Measurements from ENCODE around the gene CDC25B.

The CDC25B gene

GRCh38 chr20:3800256-3800877 lies 4.3 kb downstream of the CDC25B start:
- TF ChIP-seq CTCF (IDR thresholded peaks at IDR 0.05; ENCODE audit: insufficient read depth, low read depth, low read length, missing control alignments): no peak
- no peak for DNase-seq (ENCODE audit: low read depth)
- H3K4me3 ChIP-seq (ENCODE audit: low read depth, low read length): no peak overlapping the region

GRCh38 chr20:3800878-3801260 lies 4.8 kb downstream of the CDC25B start:
- no peak for DNase-seq (ENCODE audit: low read depth)
- H3K4me3 ChIP-seq (ENCODE audit: low read depth, low read length): no peak overlapping the region
- TF ChIP-seq CTCF (IDR thresholded peaks at IDR 0.05; ENCODE audit: insufficient read depth, low read depth, low read length, missing control alignments): no peak

- H3K4me3 ChIP-seq (ENCODE audit: low read depth, low read length): no peak overlapping the region
- TF ChIP-seq CTCF (IDR thresholded peaks at IDR 0.05; ENCODE audit: insufficient read depth, low read depth, low read length, missing control alignments): no peak
- DNase-seq (ENCODE audit: low read depth): no peak
Observed at GRCh38 chr20:3801299-3801698, 5.2 kb downstream of the CDC25B start.

- no peak overlapping the region for H3K4me3 ChIP-seq (ENCODE audit: low read depth, low read length)
- no peak for TF ChIP-seq CTCF (IDR thresholded peaks at IDR 0.05; ENCODE audit: insufficient read depth, low read depth, low read length, missing control alignments)
- DNase-seq (ENCODE audit: low read depth): no peak
Observed at GRCh38 chr20:3801846-3802245, 5.7 kb downstream of the CDC25B start.

- no peak for TF ChIP-seq CTCF (IDR thresholded peaks at IDR 0.05; ENCODE audit: insufficient read depth, low read depth, low read length, missing control alignments)
- DNase-seq (ENCODE audit: low read depth): no peak
- no peak overlapping the region for H3K4me3 ChIP-seq (ENCODE audit: low read depth, low read length)
Observed at GRCh38 chr20:3802524-3803239, 6.6 kb downstream of the CDC25B start.

GRCh38 chr20:3803289-3803688 lies 7.2 kb downstream of the CDC25B start:
- TF ChIP-seq CTCF (IDR thresholded peaks at IDR 0.05; ENCODE audit: insufficient read depth, low read depth, low read length, missing control alignments): no peak
- no peak overlapping the region for H3K4me3 ChIP-seq (ENCODE audit: low read depth, low read length)
- no peak for DNase-seq (ENCODE audit: low read depth)

- TF ChIP-seq CTCF (IDR thresholded peaks at IDR 0.05; ENCODE audit: insufficient read depth, low read depth, low read length, missing control alignments): no peak
- no peak overlapping the region for H3K4me3 ChIP-seq (ENCODE audit: low read depth, low read length)
- DNase-seq (ENCODE audit: low read depth): no peak
Observed at GRCh38 chr20:3803854-3804253, 7.7 kb downstream of the CDC25B start.

All from GM12865 (cell line).